ENCODE measurements around the gene FOXP1. TPM values are rescaled to one million over a fixed set of nuclear protein-coding genes. Genes with fewer than 3 reads are reported as not detected.
A peak's percentile ranks its signal among the peaks of the same experiment; 100 is the strongest.

FOXP1 gene
- total RNA-seq, 4 donors from 2014 or later: 13.2 to 46.6 (median 29.2) TPM

DNA sequence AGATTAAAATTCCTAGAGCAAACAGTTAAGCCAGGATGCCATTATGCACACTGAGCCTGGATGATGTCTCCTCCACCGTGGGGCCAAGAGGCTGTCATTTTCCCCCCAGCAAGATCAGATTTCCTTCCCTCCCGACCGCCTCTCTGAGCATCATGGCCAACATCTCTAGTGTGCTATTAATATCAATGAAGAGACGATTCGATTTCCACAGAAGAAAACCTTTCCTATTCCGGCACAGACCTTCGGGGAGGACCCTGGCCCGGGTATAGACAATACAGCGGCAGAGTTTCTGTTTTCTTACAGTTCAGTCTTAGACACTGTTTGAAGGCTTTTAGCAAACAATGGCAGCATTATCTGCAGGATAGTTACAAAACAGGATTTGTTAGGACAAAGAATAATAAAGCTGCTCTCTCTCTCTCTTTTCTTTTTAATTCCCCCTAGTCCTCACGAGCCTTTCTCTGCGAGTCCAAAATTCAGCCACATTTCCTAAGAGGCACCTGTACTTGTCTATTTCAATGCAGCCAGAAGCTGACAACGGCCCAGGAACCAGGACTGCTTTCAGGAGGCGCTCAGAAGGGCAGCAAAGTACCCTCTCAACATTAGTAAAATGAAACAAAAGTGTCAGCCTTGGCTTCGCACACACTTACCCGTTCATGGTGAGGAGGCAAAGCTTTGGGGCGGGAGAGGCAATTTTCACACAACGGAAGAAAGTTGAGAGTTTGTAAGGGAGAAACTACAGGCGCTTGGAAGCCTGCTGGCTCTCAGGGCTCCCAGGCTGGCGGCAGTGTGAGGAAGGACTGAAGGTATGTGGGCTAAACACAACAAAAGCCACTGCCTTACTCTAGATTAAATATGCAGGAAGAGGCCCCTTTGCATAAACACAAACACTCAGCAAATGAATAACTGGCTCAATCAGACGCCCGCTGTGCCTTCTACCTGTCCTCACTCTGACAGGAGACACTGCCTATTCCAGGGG is 278.0 kb downstream of the FOXP1 start:
- DNase-seq: peak in 1 of 2 donors; percentile 50
- intact Hi-C loops (cut with DNase I; ENCODE audit: low total_unique reads): loop anchor here (5.0 to 10.0 kb wide), 3 partner anchors 72 to 279 kb away; partner anchors contain the start of gene FOXP1
- peaks cover 27 to 34% of the 10 kb centered on the region in 2 donors for H3K4me1 ChIP-seq
- H3K27ac ChIP-seq: peak overlapping the region; percentile 69 to 79 (median 76)
- peak; percentile 79 to 91 for ATAC-seq
- TF ChIP-seq POLR2A (IDR thresholded peaks at IDR 0.05): no peak
- no peak for TF ChIP-seq CTCF (IDR thresholded peaks at IDR 0.05 in 4 of 5, conservative IDR thresholded peaks at IDR 0.05 in 1 of 5)
- H3K4me3 ChIP-seq: peak overlapping the region; percentile 36 to 55 (median 52)
- H3K36me3 ChIP-seq: no peaks in the 10 kb centered on the region
- H3K27me3 ChIP-seq: no peaks in the 10 kb centered on the region
- H3K9me3 ChIP-seq: no peaks in the 10 kb centered on the region
- in situ Hi-C loops (cut with MboI; ENCODE audit: low sequenced_read_pairs in 4 of 4): no loop called here

DNA sequence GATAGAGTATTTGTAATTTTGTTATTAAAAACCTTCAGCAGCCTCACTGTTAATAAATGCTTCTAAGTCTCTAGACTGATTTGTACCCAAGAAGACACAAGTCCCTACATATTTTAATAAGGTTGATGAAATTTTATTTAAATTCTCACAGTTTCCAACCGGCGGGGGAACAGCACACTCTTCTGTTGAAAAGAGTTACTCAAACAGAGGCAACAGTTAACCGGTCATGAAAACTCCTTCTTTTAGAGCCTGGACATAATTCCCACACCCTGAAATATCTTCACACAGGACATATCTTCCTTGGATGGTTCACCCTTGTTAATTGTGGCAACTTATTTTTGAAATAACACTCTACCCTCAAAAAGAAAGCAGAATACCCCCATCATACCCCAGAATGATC is 278.8 kb downstream of the FOXP1 start:
- Histone ChIP-seq H3K4me1 (peaks cover 27 to 40% of the 10 kb centered on the region in 2 donors), H3K27ac (peak overlapping the region in 3 of 4 donors; percentile 74 to 79 (median 77)), H3K9me3 (no peaks in the 10 kb centered on the region), H3K36me3 (no peaks in the 10 kb centered on the region), H3K27me3 (no peaks in the 10 kb centered on the region), H3K4me3 (peak overlapping the region in 3 of 4 donors; percentile 51 to 55 (median 53))
- ATAC-seq (peak in 1 of 2 donors; percentile 18), DNase-seq (no peak)
- in situ Hi-C loops (cut with MboI; ENCODE audit: low sequenced_read_pairs in 4 of 4) (no loop called here), intact Hi-C loops (cut with DNase I; ENCODE audit: low total_unique reads) (loop anchor here (5.0 to 10.0 kb wide), 4 partner anchors 73 to 297 kb away; partner anchors contain the start of gene FOXP1)
- TF ChIP-seq POLR2A (IDR thresholded peaks at IDR 0.05) (no peak), CTCF (IDR thresholded peaks at IDR 0.05 in 4 of 5, conservative IDR thresholded peaks at IDR 0.05 in 1 of 5) (peak in 1 of 5 experiments; percentile 11)

GRCh38 chr3:71304247-71304646 is 279.3 kb downstream of the FOXP1 start:
- no peak for ATAC-seq
- in situ Hi-C loops (cut with MboI; ENCODE audit: low sequenced_read_pairs in 4 of 4): no loop called here
- TF ChIP-seq CTCF (IDR thresholded peaks at IDR 0.05 in 4 of 5, conservative IDR thresholded peaks at IDR 0.05 in 1 of 5): no peak
- TF ChIP-seq POLR2A (IDR thresholded peaks at IDR 0.05): no peak
- H3K36me3 ChIP-seq: no peaks in the 10 kb centered on the region
- peaks cover 27 to 40% of the 10 kb centered on the region in 2 donors for H3K4me1 ChIP-seq
- intact Hi-C loops (cut with DNase I; ENCODE audit: low total_unique reads): loop anchor here (5.0 to 10.0 kb wide), 2 partner anchors 281 to 297 kb away; partner anchors contain the start of gene FOXP1
- no peak overlapping the region for H3K4me3 ChIP-seq
- H3K27ac ChIP-seq: peak overlapping the region in 1 of 4 donors; percentile 77
- no peaks in the 10 kb centered on the region for H3K9me3 ChIP-seq
- H3K27me3 ChIP-seq: no peaks in the 10 kb centered on the region
- DNase-seq: no peak

- intact Hi-C loops (cut with DNase I; ENCODE audit: low total_unique reads): loop anchor here (5.0 to 10.0 kb wide), 2 partner anchors 281 to 296 kb away; partner anchors contain the start of gene FOXP1
- no peak for TF ChIP-seq POLR2A (IDR thresholded peaks at IDR 0.05)
- TF ChIP-seq CTCF (IDR thresholded peaks at IDR 0.05 in 4 of 5, conservative IDR thresholded peaks at IDR 0.05 in 1 of 5): no peak
- Histone ChIP-seq H3K36me3 (no peaks in the 10 kb centered on the region), H3K4me3 (no peak overlapping the region), H3K4me1 (peaks cover 27 to 40% of the 10 kb centered on the region in 2 donors), H3K27me3 (no peaks in the 10 kb centered on the region), H3K27ac (no peak overlapping the region), H3K9me3 (no peaks in the 10 kb centered on the region)
- ATAC-seq: no peak
- in situ Hi-C loops (cut with MboI; ENCODE audit: low sequenced_read_pairs in 4 of 4): no loop called here
- DNase-seq: no peak
Measured at GRCh38 chr3:71303627-71304200, 279.8 kb downstream of the FOXP1 start.
